ENCODE data around the gene AGRN. TPM values are rescaled to one million over a fixed set of nuclear protein-coding genes. Genes with fewer than 3 reads are reported as not detected.

Gene AGRN
- total RNA-seq, 1 experiment from 2014 or later: 134 TPM

GRCh38 chr1:1043921-1044320 is 24.0 kb downstream of the AGRN start:
- ATAC-seq: no peak
- H3K27me3 ChIP-seq (ENCODE audit: insufficient read depth, low read length): no peaks in the 10 kb centered on the region
- no peaks in the 10 kb centered on the region for H3K9me3 ChIP-seq (ENCODE audit: control insufficient read depth in 1 of 2, insufficient read depth in 1 of 2, low read depth in 1 of 2, low read length in 2 of 2)
- ChIA-PET RAD21 (ENCODE audit: low non-redundant PET in 1 of 2, low total read pairs in 2 of 2, uncharacterized antibody in 2 of 2, unreplicated experiment in 2 of 2) (no interaction called here), POLR2A (no interaction called here), CTCF (no interaction called here)
- H3K27ac ChIP-seq (ENCODE audit: low read depth, low read length): no peak overlapping the region
- no peak overlapping the region for H3K4me3 ChIP-seq (replicated peaks in 1 of 2; ENCODE audit: low read depth in 1 of 2, low read length in 2 of 2)
- no peak overlapping the region for H2AFZ ChIP-seq (ENCODE audit: low read depth, low read length, poor library complexity, severe bottlenecking)
- BruUV-seq (replicated peaks): no TSS peak
- H4K20me1 ChIP-seq (ENCODE audit: insufficient read depth): no peaks in the 10 kb centered on the region
- peaks cover 19 to 37% of the 10 kb centered on the region in 2 experiments; a peak in 3 of 4 replicates for H3K36me3 ChIP-seq (ENCODE audit: control insufficient read depth in 1 of 2, insufficient read depth in 2 of 2, low read length in 2 of 2)
- H3K9me2 ChIP-seq (ENCODE audit: insufficient read depth): no peaks in the 10 kb centered on the region
- H3K4me1 ChIP-seq (ENCODE audit: control insufficient read depth in 1 of 2, insufficient read depth in 2 of 2, low read length in 2 of 2): peaks cover 7 to 17% of the 10 kb centered on the region in 2 experiments; a peak in 3 of 4 replicates
- no peak for DNase-seq (ENCODE audit: low read depth, low spot score)
- no peak overlapping the region for H3K4me2 ChIP-seq (ENCODE audit: low read length)
- H3K9ac ChIP-seq (ENCODE audit: low read length): no peak overlapping the region
- peaks cover 23% of the 10 kb centered on the region; the same call in 1 of the 2 replicates for H3K79me2 ChIP-seq (ENCODE audit: insufficient read depth, low read length)
- intact Hi-C loops (cut with micrococcal nuclease): no loop called here
- TF ChIP-seq SP1 (IDR thresholded peaks at IDR 0.05; ENCODE audit: low read depth): no peak
- no peak for TF ChIP-seq EZH2 (IDR thresholded peaks at IDR 0.05)
- TF ChIP-seq, protein P1, sequence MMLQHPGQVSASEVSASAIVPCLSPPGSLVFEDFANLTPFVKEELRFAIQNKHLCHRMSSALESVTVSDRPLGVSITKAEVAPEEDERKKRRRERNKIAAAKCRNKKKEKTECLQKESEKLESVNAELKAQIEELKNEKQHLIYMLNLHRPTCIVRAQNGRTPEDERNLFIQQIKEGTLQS (IDR thresholded peaks at IDR 0.05): no peak
- no peak for TF ChIP-seq SIN3A (IDR thresholded peaks at IDR 0.05; ENCODE audit: low read depth)
- TF ChIP-seq POLR2AphosphoS5 (IDR thresholded peaks at IDR 0.05; ENCODE audit: low read depth, low read length): no peak
- no peak for TF ChIP-seq ZBTB33 (IDR thresholded peaks at IDR 0.05; ENCODE audit: extremely low read depth, insufficient replicate concordance, low read length)
- no peak for TF ChIP-seq ZFX (IDR thresholded peaks at IDR 0.05)
- no peak for TF ChIP-seq FOSL1 (IDR thresholded peaks at IDR 0.05; ENCODE audit: low read depth)
- TF ChIP-seq, protein P2, sequence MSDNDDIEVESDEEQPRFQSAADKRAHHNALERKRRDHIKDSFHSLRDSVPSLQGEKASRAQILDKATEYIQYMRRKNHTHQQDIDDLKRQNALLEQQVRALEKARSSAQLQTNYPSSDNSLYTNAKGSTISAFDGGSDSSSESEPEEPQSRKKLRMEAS (IDR thresholded peaks at IDR 0.05): no peak
- TF ChIP-seq REST (IDR thresholded peaks at IDR 0.05; ENCODE audit: low read depth): no peak

All from HCT116 (cell line).